GM21786 (cell line): Measurements from ENCODE around the gene PIGV.
A peak's percentile ranks its signal among the peaks of the same experiment; 100 is the strongest.

ENCODE experiments used
- ATAC-seq: cut with Tn5 transposase; IDR thresholded peaks from one replicate; pipeline ENCODE4 v1.9.1; 2021; ENCODE audit not compliant: unreplicated experiment

The PIGV gene

DNA sequence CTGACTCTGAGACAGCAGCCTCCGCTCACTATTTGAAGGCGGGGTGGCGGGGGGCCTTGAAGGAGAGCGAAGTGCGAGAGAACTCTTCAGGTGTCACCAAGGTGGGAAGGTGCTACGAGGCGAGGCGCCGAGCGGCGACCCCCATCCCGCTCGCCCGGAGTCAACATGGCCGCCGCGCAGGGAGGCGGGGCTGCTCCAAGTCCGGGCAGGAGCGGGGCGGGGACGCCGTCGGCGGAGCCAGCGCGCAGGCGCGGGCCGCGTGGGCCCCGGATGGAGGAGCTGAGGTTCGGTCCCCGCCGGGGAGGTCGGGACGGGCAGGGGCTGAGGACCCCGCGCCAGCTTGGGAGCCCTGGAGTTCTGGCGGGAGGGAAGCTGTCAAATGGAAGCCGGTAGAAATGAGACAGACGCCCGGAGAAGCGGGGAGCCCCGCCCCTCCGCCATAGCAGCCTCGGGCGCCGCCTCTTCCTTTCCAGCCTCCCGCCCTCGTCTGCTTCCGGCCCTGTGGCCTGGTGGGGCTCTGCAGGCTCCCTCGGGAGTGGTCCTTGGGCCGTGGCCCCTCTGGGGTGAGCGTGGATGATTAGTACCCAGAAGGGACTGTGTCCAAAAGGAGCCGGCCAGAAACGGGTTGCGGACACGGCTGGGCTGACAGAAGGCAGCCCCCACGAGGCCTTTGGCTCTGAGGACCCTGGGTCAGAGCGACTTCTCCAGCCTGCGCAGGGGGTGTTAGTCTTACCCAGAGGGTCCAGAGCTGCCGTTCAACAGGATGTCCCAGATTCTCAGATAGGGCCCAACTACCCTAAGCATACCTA, at the start of gene PIGV:
Gene PIGV (plus strand): TSS at position 245 of the 809 bp plus-strand sequence. CDS start 2,866 bp downstream, outside the sequence.
- ATAC-seq: peak; percentile 42

DNA sequence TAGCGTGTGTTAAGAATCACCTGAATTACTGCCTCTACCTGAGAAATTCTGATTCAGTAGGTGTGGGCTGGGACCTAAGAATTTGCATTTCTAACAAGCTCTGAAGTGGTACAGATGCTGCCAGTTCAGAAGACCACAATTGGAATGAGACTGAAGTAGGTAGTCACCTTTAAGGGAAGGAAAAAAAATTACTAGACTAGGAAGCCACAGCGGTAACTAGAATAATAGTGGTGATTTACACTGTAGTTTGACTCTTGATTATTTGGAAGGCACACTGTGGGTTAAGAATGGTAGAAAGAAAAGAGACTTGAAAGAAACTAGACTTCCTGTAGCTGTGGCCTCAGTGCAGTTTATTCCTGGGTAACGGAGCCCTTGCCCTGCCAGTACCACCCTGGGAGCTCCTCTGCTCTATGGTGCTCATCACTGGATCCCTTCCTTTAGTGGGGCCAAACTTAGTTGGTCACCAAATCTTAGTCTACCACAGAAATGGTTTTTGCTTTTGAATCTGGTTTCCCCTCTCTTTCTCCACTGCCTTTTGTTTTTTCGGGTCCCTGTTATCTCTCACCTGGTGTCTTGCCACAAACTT, 48.3 kb upstream of the PIGV start:
- ATAC-seq: no peak

DNA sequence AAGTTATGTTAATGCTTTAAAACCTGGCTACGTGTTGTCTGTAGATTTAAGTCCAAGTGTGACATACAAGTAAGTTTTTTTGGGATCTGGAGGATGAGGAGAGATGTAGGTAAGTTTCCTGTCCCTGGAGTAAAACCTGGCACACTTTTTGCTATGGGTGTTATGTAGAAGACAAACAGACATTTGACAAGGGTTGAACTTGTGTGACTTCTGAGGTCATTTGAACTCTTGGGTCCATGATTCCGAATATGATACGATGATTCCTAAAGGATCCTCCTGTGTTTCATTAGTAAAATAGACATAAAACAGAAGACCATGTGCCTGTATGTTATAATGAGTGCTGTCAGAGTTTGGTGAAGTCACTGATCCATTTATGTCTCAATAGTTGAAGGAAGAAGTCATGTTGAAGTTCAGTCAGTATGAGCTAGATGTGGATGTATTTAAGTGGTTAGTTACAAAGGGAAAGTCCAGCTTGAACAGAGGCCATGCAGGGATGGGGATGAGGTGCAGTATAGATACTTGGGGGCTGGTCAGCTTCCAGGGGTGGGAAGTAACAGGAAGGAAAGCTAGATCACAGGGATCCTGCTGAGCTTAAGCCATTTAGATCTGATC, 47.6 kb upstream of the PIGV start:
- ATAC-seq: no peak

DNA sequence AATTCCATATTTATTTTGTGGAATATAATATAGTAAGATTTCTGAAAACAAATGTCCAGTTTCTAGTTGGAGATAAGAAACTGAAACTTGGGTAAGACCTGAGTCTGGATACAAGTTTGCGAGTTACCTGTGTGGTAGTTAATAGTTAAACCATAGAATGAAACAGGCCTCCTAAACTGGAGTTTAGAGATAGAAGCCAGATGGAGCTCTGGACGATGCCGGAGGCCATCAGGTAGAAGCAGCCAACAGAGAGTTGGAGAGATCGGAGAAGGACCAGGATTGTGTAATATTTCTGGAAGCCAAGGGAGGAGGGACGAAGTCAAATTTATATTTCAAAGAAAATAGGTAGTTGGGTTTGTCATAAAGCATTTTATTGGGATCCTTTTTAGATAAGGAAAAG, 46.8 kb upstream of the PIGV start:
- ATAC-seq: no peak

DNA sequence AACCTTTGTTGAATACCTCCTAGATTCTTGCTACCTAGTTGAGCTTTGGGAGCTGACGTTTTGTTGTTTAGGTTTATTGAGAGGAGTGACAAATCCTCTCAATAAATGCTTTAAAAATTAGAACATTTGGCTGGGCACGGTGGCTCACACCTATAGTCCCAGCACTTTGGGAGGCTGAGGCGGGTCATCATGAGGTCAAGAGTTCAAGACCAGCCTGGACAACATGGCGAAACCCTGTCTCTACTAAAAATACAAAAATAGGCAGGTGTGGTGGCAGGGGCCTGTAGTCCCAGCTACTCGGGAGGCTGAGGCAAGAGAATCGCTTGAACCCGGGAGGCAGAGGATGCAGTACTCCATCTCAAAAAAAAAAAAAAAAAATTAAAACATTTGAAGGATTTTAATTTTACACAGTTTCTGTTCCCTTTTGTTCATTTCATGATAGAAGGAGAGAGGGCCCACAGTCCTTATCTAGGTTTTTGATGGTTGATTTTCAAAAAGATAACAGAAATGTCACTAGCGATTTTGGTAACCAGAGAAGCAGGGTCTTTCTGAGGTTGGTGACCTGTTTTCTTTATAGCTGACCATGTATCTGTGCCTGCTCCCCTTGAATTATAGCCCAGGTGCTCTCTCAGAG, 44.2 kb upstream of the PIGV start:
- ATAC-seq: no peak

DNA sequence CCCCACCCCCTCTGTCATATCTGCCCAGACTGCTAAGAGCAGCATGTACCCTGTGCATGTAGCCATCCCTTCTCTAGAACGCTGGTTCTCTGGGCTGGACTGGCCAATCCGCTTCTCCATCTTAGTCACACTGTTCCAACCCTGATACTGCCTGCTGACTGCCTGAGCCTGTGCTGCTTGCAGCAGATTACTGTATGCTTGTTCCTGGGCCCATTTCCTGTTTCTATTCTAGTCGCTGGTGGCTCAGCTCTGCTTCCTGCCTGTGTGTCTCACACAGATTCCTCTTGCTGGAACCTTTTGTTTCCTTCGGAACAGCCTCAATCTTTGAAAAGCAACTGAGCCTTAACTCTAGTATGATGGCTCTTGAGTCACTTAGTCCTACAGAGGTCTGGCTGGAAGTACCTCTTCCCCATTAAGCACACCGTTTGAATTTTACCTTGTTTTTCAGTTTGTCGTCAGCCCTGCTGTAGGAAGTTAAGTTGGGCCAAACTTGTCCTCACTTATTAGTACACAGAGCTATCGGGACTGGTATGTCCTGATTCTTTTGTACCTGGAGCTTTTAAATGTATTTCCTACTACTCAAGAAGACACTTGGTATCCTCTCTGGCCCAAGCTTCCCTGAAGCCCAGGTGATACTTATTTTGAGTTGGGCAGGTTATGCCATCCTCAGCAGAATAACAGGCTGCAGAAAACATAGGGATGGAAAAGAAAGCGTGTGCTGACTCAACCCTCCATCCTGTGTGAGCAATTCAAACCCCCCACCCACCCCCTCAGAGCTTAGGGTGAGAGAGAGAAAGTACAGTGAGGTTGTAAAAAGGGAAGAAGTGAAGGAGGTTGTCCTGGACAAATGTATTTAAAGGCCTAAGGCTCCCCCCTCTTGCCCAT, 43.4 kb upstream of the PIGV start:
- peak; percentile 92 for ATAC-seq

DNA sequence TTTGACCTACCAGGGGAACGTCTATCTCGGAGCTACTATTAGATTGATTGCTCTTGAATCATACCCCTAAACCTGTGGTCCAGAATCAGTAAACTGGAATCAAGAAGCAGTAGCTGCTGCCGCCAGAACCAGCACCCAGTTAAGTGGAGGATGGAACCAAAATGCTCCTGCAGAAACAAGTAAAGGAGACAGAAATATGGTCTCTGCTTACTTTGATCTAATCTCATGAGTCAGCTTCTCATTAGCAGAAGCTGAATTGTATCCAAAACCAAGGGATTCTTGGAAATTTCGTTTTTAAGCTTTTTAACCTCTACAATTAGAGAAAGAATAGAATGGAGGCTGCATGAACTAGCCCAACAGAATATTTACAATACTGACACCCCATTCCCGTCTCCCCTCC, 42.6 kb upstream of the PIGV start:
- no peak for ATAC-seq

DNA sequence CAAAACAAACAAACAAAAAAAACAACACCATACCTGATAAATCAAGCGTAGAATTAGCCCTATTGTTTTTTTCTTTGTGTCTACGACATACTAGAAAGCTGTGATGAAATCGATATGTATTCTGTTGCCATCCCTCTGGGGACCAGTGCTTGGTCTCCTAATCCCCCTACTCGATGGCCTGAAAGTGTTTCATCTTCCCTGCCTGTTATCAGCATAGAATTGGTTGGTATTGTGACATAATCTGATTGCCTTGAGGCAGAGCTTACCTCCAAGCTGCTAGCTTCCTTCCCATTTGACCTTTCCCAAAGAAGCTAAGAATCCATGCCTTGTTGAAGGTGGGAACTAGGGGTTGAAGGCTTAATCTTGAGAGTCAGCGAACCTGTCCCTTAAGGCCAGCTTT, 40.7 kb upstream of the PIGV start:
- no peak for ATAC-seq

DNA sequence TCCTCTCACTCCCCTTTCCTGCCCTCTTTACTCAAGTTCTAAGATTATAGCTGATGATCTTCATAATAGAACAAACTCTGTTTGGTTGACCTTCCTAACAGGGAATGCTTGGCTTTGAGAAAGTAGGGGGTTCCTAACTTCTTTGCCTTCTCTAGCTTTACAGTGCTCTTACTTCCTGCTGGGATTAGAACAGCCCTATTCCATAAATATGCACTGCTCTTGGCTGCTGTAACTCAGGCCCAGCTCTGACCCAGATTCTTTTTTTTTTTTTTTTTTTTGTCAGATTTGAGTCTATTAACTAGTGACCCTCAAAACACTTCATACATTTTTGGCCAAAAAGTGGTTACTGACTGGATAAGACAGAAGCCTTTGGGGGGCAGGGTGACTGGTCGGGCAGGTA, 39.4 kb upstream of the PIGV start:
- ATAC-seq: no peak

DNA sequence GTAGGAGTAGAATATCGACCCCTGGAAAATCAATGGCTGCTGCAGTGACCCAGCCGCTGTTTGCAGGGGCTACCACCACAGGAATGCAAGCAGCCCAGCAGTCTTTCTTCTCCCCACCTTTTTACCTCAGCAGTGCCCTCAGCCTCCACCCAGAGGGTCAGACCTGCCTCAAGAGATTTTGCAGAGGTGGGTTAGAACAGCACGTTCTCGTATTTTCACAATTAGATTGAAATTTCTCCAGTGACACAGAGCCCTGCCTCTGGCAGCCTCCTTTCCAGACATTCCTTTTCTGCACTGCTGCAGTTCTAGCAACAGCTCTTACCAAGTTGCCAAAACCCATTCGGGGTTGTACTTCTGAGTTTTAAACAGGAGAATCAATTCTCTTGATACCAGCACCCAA, 38.3 kb upstream of the PIGV start:
- ATAC-seq: no peak

DNA sequence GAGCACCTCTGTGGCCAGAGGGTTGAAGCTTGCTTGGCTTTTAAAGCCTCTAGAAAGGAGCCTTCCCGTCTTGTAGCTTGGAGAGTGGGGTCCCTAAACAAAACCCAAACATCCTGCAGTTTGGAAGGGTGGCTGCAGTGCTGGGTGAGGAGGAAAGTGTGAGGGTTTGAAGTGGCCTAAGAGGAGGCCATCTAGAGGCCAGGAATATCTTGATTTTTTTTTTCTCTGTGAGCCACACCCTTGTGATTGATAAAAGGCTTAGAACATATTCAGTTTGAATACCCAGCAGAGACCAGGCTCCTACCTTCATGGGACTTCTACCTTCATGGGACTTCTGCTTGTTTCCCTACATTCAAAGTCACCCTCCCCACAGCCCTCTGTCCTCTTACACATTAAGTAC, 37.3 kb upstream of the PIGV start:
- no peak for ATAC-seq

DNA sequence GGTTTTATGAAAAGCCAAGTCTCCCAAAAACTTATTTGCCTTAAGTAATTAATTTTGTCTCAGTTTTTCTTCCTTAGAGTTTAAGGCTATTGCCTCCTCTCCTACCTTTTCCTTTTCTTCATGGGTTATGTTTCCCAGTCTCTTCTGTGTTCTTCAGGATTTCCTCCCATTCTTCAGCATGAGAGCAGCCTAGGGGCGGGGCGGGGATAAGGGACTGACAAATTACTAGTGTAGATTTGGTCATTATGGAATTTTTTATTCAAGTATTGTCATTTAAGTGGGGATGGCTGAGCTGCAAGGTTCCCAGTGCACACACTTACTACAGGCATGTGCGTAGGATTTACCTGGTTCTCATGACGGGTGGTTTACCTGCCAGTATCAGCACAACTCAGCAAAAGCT, 35.2 kb upstream of the PIGV start:
- ATAC-seq: no peak

DNA sequence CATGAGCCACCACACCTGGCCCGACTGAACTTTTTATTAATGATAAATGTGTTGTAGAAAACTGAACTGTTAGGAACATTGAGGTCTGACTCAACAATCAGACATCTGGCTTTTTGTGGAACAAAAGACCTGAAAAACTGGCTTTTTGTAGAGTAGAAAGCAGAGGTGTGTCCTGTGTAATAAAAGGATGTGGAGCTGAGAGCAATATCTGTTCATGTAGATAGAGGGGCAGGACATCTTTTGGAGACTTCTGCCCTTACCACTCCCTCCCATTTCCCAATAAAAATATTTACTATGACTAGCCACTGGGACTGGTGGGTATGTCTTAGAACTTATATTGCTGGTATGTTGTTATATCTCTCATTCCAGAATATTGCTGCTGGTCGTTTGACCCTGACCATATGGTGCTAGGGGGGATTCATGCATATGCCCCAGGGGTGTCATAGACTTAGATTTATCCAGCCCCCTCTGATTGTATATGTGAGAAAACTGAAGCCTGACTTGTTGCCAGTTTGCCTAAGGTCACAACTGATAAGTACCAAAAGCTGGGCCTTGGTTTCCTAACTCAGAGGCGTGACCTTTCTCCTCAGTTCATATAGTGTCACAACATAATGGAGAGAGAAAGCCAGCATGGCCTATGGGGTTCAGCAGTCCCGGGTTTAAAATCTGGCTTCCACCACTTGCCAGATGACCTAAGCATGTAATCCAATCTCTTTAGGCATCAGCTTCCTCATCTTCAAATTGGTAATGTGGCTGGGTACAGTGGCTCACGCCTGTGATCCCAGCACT, 33.5 kb upstream of the PIGV start:
- no peak for ATAC-seq

DNA sequence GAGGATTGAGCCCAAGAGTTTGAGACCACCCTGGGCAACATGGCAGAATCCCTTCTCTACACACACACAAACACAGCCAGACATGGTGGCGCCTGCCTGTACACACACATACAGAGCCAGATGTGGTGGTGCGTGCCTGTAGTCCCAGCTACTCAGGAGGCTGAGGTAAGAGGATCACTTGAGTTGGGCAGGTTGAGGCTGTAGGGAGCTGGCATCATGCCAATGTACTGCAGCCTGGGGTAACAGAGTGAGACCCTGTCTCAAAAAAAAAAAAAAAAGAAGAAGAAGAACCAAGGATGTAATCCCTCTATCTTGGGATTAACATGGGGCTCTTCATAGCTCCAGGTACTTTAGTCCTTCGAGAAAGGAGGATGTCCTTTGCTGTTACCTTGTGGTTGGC, 29.4 kb upstream of the PIGV start:
- no peak for ATAC-seq

DNA sequence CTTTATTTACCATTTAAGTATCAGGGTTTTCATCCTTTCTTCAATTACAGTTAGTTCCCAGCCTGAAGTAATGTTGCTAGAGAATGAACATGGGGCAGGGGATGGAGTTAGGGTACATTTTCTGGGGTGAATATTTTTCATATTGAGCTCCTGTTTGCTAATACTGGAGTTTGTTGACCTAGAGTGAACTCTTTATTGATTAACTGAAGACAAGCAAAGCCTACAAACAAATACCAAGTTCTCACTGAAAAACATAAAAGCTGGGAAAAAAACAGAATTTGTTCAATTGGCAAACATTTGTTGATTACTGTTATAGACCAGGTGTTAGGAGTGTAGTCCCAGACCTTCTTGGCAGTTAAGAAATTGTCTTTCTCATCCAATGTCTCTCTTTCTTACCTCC, 28.2 kb upstream of the PIGV start:
- ATAC-seq: no peak

DNA sequence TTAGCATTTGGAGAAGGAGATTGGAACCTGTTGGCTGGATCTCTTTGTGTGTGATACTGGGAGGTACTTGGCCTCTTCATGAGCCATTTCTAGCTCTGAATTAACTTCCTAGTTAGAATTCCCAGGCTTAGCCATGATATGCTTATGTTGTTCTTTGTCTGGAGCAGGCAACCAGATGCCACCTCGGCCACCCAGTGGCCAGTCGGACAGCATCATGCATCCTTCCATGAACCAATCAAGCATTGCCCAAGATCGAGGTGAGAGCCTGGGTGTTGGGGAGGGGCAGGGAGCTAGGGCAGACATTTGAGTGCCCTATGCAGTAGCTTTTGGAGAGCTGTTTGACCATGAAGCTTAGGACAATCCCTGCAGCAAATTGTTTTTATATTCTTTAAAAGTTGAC, 26.5 kb upstream of the PIGV start:
- ATAC-seq: no peak

DNA sequence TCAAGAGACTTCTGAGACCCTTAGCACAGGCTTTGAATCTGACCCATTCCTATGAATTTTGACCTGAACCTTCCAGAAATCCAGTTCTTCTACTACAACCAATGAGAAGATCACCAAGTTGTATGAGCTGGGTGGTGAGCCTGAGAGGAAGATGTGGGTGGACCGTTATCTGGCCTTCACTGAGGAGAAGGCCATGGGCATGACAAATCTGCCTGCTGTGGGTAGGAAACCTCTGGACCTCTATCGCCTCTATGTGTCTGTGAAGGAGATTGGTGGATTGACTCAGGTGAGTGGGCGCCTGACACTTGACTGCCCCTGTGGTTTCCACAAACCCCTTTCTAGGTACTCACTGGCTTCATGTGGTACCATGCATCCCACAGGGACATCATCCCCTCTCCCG, 20.0 kb upstream of the PIGV start:
- no peak for ATAC-seq

DNA sequence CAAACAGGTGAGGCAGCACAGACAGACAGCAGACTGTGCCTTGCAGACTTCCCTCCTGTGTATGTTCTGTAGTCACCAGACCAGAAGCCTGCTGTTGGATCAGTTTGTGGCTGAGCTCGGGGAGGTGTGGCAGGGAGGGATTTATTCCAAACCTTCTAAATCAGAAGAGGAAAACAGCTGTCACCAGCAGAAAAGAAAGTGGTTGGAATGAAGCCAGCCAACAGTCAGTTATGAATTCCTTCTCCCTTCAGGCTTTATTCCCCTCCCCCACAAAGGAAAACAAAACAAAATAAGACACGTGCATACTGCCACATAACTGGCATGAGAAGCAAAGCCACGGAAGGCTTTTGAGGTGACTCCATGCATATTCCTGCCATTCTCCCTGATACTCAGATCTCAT, 19.0 kb upstream of the PIGV start:
- no peak for ATAC-seq

DNA sequence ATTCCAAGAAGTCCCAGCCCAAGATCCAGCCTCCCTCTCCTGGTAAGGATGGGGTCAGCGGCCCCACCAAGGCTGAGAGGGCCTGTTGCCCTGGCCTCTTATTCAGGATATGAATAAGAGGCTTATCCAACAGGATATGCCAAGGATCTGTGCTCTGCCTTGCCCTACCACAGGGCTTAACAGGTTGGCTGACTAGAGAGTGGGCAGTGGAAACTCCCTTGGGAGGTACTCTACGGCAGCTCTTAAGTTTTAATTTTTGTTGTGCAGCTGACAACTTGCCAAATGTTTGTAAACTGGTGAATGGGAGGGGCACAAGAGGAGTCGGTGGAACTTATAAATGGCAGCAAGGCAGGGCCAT, 16.5 kb upstream of the PIGV start:
- no peak for ATAC-seq

DNA sequence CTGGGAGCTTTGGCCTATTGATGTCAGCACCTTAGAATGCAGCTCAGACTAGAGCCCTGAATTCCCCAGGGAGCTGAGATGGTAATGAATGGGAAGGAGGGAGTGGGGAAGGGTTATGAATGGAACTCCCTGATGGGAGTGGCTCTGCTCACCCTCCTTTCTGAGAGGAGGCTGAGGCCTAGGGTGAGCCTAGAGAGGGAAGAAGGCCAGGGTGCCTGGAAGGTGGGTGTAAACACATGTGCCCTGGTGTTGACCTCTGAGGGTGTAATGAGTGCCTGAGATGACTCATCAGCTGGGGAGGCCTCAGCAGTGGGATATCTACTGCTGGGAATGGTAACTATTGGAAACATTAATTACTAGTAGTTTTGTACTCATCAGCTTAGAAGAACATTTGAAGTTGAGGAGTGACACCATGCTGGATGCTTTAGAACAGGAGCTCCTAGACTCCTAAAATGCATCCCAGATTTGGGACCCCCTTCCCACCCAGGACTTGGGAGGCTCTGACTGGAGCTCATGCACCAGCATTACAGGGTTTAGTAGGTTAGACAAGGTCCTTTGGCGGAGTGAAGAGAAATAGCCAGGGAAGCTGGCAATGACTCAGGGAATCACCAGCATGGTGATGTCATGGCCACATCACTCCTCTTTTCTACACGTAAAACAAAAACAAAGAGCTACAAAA, 16.0 kb upstream of the PIGV start:
- ATAC-seq: no peak
